Adrenal gland (tissue), 12 donors: ENCODE data around the gene TEX53. TPM values are rescaled to one million over a fixed set of nuclear protein-coding genes. Genes with fewer than 3 reads are reported as not detected.
A peak's percentile ranks its signal among the peaks of the same experiment; 100 is the strongest.

Experiments used
- DNase-seq, 7 donors: peaks; one replicate each; pipeline ENCODE4 v3.0.0-alpha.2; 2019 to 2020
- H3K27ac ChIP-seq, 5 donors: fragments of 200-600 bp; sonication (generic) in 4 of 5; 1 replicate in 3 of 5; 2 replicates in 2 of 5; pipeline versions ENCODE4 v1.5.1 to v1.8.0; 2016 to 2020; ENCODE audit warnings: mild to moderate bottlenecking in 1 of 5
- H3K27me3 ChIP-seq: fragments of 200-600 bp; 2 replicates; pipeline ENCODE4 v1.8.0; 2021
- H3K36me3 ChIP-seq, 2 donors: fragments of 200-600 bp; replicated peaks in 1 of 2; 1 replicate in 1 of 2; 2 replicates in 1 of 2; pipeline versions ENCODE4 v1.5.1 to v1.8.0; 2018 to 2022
- H3K4me1 ChIP-seq, 2 donors: fragments of 200-600 bp; replicated peaks in 1 of 2; 1 replicate in 1 of 2; 2 replicates in 1 of 2; pipeline versions ENCODE4 v1.5.1 to v1.8.0; 2018 to 2021
- H3K4me3 ChIP-seq, 4 donors: fragments of 200-600 bp; sonication (generic) in 3 of 4; one replicate each; pipeline ENCODE4 v1.5.1; 2016 to 2018
- H3K9me3 ChIP-seq, 3 donors: fragments of 200-600 bp; sonication (generic) in 1 of 3; replicated peaks in 1 of 3; 1 replicate in 2 of 3; 2 replicates in 1 of 3; pipeline versions ENCODE4 v1.5.1 to v1.8.0; 2016 to 2021
- POLR2A ChIP-seq, 2 donors: fragments of 450-650 bp; IDR thresholded peaks; one replicate each; pipeline ENCODE4 v1.6.1; 2017; ENCODE audit warnings: antibody characterized with exemption in 2 of 2, mild to moderate bottlenecking in 2 of 2, moderate library complexity in 1 of 2
- intact Hi-C, 2 donors: fragments of 100-400 bp; cut with DNase I; formaldehyde crosslinking; loops; one replicate each; pipeline versions ENCODE4 v1.14.1 to v1.15.0; 2022 to 2023
- polyA plus RNA-seq, 3 donors: library from polyadenylated mRNA; stranded (reverse); fragments of 200-250 nt in 2 of 3; fragments of 350-450 nt in 1 of 3; fragmentation: Illumina TruSeq in 1 of 3; extraction: RNeasy Lipid Tissue Mini Kit (QIAGEN cat#74804) in 1 of 3; gene quantifications; one replicate each; pipeline ENCODE4 v1.2.3, GENCODE V29; 2013 to 2014
- small RNA-seq, 2 donors: library from RNA; depleted of rRNA; stranded (forward); fragments of <200 nt; gene quantifications; one replicate each; pipeline ENCODE3, GENCODE V24; 2016
- total RNA-seq, 9 donors: library from RNA; depleted of rRNA in 4 of 9; stranded (reverse); fragments of >200 nt in 4 of 9; fragments of 120-200 nt in 1 of 9; fragmentation: NEBNext Ultra II Directional in 1 of 9; extraction: Animal tissue kit (Norgen Biotek cat#: 25700) in 1 of 9; gene quantifications; one replicate each; pipeline versions ENCODE4 v1.1.0 to v1.2.4, GENCODE V29; 2013 to 2023
- donor health status: healthy with polysubstance abuse.
- donor health status: Bipolar disorder and iron deficiency.
- donor health status: DM: yes; HTN: yes; CAD: no.
- donor health status: DM: no; HTN: no; CAD: no.
- donor health status: DM: no; HTN: no; CAD: no.
- donor health status: DM: yes; HTN: yes; CAD: no.

TEX53 gene
- total and polyA plus RNA-seq, 12 donors, result not detected

- Histone ChIP-seq H3K27me3 (no peaks in the 10 kb centered on the region), H3K9me3 (peaks cover 0 to 3% (median 0%) of the 10 kb centered on the region in 3 donors), H3K27ac (peak overlapping the region in 3 of 5 donors; percentile 11 to 49 (median 41)), H3K36me3 (no peaks in the 10 kb centered on the region), H3K4me3 (no peak overlapping the region), H3K4me1 (peaks cover 12 to 19% of the 10 kb centered on the region in 2 donors)
- intact Hi-C loops, result no loop called here
- peak; percentile 72 to 97 (median 92) for DNase-seq
- TF ChIP-seq POLR2A (IDR thresholded peaks at IDR 0.05), result no peak
These were observed 50.9 kb downstream of the TEX53 start for GRCh38 chr9:114606597-114607207.

Small RNA genes lying within 50 kb of the gene (small RNA-seq; reads per million reads assigned to genes)
- 0 reads per million in 2 donors for gene RF00019

Other genes with a start within 250 kb of the TEX53 start
- 100 to 1,000 TPM in 4 of 9 donors, 10 to 100 TPM in 5; 33.4 to 154 (median 92.7) TPM for gene WHRN, start 152.3 kb downstream of the TEX53 start, total RNA-seq
- gene WHRN, start 152.3 kb downstream of the TEX53 start, polyA plus RNA-seq, result 100 to 1,000 TPM in 2 of 3 donors, 10 to 100 TPM in 1; 34.8 to 359 (median 247) TPM
- gene ATP6V1G1, start 70.0 kb downstream of the TEX53 start, total RNA-seq, result 100 to 1,000 TPM; 109 to 375 (median 174) TPM
- 100 to 1,000 TPM; 174 to 303 (median 193) TPM for gene ATP6V1G1, start 70.0 kb downstream of the TEX53 start, polyA plus RNA-seq
- 10 to 100 TPM; 12.8 to 20.5 (median 17.8) TPM for gene TMEM268, start 46.5 kb downstream of the TEX53 start, total RNA-seq
- gene TMEM268, start 46.5 kb downstream of the TEX53 start, polyA plus RNA-seq, result 10 to 100 TPM in 1 of 3 donors, 1 to 10 TPM in 2; 5.7 to 19.2 (median 6.8) TPM
- not detected for gene TEX48, start 24.4 kb upstream of the TEX53 start, total RNA-seq
- not detected for gene TEX48, start 24.4 kb upstream of the TEX53 start, polyA plus RNA-seq
- 1 to 10 TPM in 7 of 9 donors, under 1 TPM in 2; 0.43 to 4.3 (median 1.8) TPM for gene TNFSF15, start 148.2 kb upstream of the TEX53 start, total RNA-seq
- gene TNFSF15, start 148.2 kb upstream of the TEX53 start, polyA plus RNA-seq, result under 1 TPM; 0.37 to 0.88 (median 0.37) TPM